ENCODE results near the gene ANKRD39. TPM values are rescaled to one million over a fixed set of nuclear protein-coding genes. Genes with fewer than 3 reads are reported as not detected.

Gene ANKRD39, protein sequence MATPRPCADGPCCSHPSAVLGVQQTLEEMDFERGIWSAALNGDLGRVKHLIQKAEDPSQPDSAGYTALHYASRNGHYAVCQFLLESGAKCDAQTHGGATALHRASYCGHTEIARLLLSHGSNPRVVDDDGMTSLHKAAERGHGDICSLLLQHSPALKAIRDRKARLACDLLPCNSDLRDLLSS
- polyA plus RNA-seq (2013) = 11.6 TPM

DNA sequence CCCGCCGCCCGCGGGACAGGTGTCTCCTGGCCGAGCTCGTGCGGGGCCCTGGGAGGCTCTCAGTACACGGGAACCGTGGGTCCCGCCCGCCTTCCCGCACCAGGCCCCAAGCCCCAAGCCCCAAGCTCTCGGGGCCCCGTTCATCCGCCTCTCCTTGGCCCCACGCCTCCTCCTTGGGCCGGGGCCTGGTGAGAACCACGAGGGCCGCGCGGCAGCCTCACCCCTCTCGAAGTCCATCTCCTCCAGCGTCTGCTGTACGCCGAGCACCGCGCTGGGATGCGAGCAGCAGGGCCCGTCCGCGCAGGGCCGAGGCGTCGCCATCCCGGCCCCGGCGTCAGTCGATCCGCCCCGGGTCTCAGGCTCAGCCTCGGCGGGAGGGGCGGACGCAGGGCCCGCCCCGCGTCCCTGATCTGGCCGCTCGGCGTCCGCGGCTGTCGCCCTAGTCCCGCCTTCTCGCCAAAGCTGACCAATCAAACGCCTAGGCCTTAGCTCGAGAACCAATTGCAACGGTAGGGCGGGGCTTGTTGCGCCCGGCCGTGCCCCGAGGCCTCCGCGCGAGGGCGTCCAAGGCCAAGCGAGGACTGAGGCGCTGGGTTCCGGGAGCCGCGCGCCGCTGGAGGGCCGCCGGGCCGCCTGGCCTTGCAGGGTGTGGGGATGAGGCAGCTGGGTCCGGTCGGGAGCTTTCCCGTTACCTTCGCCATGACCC is at the start of gene ANKRD39:
Gene ANKRD39 (minus strand): TSS at position 350 of the 706 bp plus-strand sequence. CDS start 29 bp downstream, at position 321.
- Histone ChIP-seq H3K4me3 (ENCODE audit: control insufficient read depth in 1 of 7, extremely low read depth in 1 of 7, insufficient read depth in 4 of 7, low read depth in 2 of 7, low read length in 6 of 7) (peak within 1 kb of the TSS; percentile 49 to 82 (median 69)), H3K9me3 (ENCODE audit: control extremely low read depth in 1 of 5, control insufficient read depth in 4 of 5, insufficient read depth in 2 of 5, low read depth in 1 of 5, low read length in 4 of 5) (no peaks in the 10 kb centered on the region), H3K4me1 (ENCODE audit: control extremely low read depth in 1 of 4, control insufficient read depth in 4 of 4, insufficient read depth in 4 of 4, low read length in 3 of 4) (peaks cover 2 to 46% (median 44%) of the 10 kb centered on the region in 4 experiments), H3K27ac (ENCODE audit: insufficient read depth in 1 of 2, low read depth in 1 of 2, low read length in 2 of 2, poor library complexity in 1 of 2, severe bottlenecking in 2 of 2) (peak within 1 kb of the TSS in 1 of 2 experiments; percentile 76), H3K36me3 (ENCODE audit: control insufficient read depth in 4 of 4, insufficient read depth in 4 of 4, low read length in 3 of 4) (peaks cover 3 to 34% (median 20%) of the 10 kb centered on the region in 4 experiments), H3K27me3 (replicated peaks in 2 of 5; ENCODE audit: control insufficient read depth in 4 of 5, insufficient read depth in 5 of 5, low read length in 4 of 5) (no peaks in the 10 kb centered on the region)
- POLR2A ChIA-PET = interaction anchor here (0.6 to 1.0 kb wide), 4 partner anchors 14 to 97 kb away, joined by 3 to 5 read pairs (median 4); partner anchors contain the start of gene ANKRD23
- WGBS (ENCODE audit: insufficient coverage) = 0% methylated on average over 61 of the region's 81 CpGs
- CTCF ChIA-PET = interaction anchor here (0.7 to 3.7 kb wide), 35 partner anchors 10 to 255 kb away, joined by 3 to 44 read pairs (median 6); partner anchors contain the start of genes ANKRD36 and CNNM3
- peak; percentile 97 to 99 (median 98) for DNase-seq

DNA sequence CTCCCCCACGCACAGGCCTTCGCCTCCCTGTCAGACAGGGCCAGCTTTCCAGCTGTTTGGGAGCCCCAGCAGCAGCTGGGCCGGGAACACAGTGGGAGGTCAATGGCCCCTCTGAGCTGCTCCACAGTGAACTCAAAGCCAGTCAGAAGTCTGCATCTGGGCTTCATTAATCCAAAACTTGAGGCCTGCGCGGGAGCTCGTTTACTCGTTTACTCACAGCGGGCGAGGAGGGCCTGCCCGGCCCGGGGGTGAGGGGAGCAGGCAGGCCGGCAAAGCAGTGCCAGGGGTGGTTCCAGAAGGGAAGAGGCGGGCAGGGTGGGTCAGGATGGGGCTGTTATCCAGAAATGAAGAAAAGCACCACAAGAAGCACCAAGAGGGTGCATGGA is 48.9 kb upstream of the ANKRD39 start:
- H3K36me3 ChIP-seq (ENCODE audit: control insufficient read depth in 4 of 4, insufficient read depth in 4 of 4, low read length in 3 of 4) = no peaks in the 10 kb centered on the region
- no peak overlapping the region for H3K4me3 ChIP-seq (ENCODE audit: control insufficient read depth in 1 of 7, extremely low read depth in 1 of 7, insufficient read depth in 4 of 7, low read depth in 2 of 7, low read length in 6 of 7)
- H3K27ac ChIP-seq (ENCODE audit: insufficient read depth in 1 of 2, low read depth in 1 of 2, low read length in 2 of 2, poor library complexity in 1 of 2, severe bottlenecking in 2 of 2) = no peak overlapping the region
- no peaks in the 10 kb centered on the region for H3K27me3 ChIP-seq (replicated peaks in 2 of 5; ENCODE audit: control insufficient read depth in 4 of 5, insufficient read depth in 5 of 5, low read length in 4 of 5)
- H3K9me3 ChIP-seq (ENCODE audit: control extremely low read depth in 1 of 5, control insufficient read depth in 4 of 5, insufficient read depth in 2 of 5, low read depth in 1 of 5, low read length in 4 of 5) = no peaks in the 10 kb centered on the region
- ChIA-PET POLR2A (no interaction called here), CTCF (interaction anchor here (1.0 kb wide), 1 partner anchor 44 kb away, joined by 3 read pairs; no protein-coding TSS in a partner anchor)
- no peak for DNase-seq
- 98% methylated on average over 9 of the region's 13 CpGs for WGBS (ENCODE audit: insufficient coverage)
- peaks cover 0 to 11% (median 8%) of the 10 kb centered on the region in 4 experiments for H3K4me1 ChIP-seq (ENCODE audit: control extremely low read depth in 1 of 4, control insufficient read depth in 4 of 4, insufficient read depth in 4 of 4, low read length in 3 of 4)

GRCh38 chr2:96903815-96904214 is 46.0 kb upstream of the ANKRD39 start:
- CTCF ChIA-PET = interaction anchor here (0.9 to 1.8 kb wide), 5 partner anchors 11 to 46 kb away, joined by 3 to 5 read pairs (median 4); partner anchors contain the start of gene ANKRD39
- Histone ChIP-seq H3K4me3 (ENCODE audit: control insufficient read depth in 1 of 7, extremely low read depth in 1 of 7, insufficient read depth in 4 of 7, low read depth in 2 of 7, low read length in 6 of 7) (no peak overlapping the region), H3K9me3 (ENCODE audit: control extremely low read depth in 1 of 5, control insufficient read depth in 4 of 5, insufficient read depth in 2 of 5, low read depth in 1 of 5, low read length in 4 of 5) (no peaks in the 10 kb centered on the region), H3K36me3 (ENCODE audit: control insufficient read depth in 4 of 4, insufficient read depth in 4 of 4, low read length in 3 of 4) (no peaks in the 10 kb centered on the region), H3K27ac (ENCODE audit: insufficient read depth in 1 of 2, low read depth in 1 of 2, low read length in 2 of 2, poor library complexity in 1 of 2, severe bottlenecking in 2 of 2) (no peak overlapping the region), H3K27me3 (replicated peaks in 2 of 5; ENCODE audit: control insufficient read depth in 4 of 5, insufficient read depth in 5 of 5, low read length in 4 of 5) (no peaks in the 10 kb centered on the region), H3K4me1 (ENCODE audit: control extremely low read depth in 1 of 4, control insufficient read depth in 4 of 4, insufficient read depth in 4 of 4, low read length in 3 of 4) (peaks cover 0 to 11% (median 8%) of the 10 kb centered on the region in 4 experiments)
- POLR2A ChIA-PET = interaction anchor here (0.6 kb wide), 1 partner anchor 648 kb away, joined by 4 read pairs; no protein-coding TSS in a partner anchor
- DNase-seq = peak in 2 of 3 donors; percentile 79 to 86
- WGBS (ENCODE audit: insufficient coverage) = 13% methylated on average over 6 of the region's 7 CpGs

DNA sequence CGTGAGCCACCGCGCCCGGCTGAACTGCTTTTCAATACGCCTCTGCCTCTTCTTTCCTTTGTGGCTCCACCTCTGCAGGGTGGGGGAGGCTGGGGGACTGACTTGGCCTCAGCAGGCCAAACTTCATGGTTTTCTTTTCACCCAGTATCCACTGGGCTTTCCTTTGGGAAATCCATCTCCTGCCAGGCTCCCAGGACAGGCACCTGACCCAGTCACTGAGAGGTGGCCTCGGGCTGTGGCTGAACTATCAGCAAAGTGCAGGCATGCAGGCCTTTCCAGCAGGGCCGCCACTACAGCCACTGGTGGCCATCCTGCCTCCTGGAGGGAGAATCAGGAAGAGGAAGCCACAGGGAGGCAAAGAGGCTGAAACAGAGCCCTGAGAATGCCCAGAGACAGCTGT is 45.5 kb upstream of the ANKRD39 start:
- 88% methylated on average over 7 of the region's 7 CpGs for WGBS (ENCODE audit: insufficient coverage)
- ChIA-PET POLR2A (interaction anchor here (0.6 kb wide), 1 partner anchor 647 kb away, joined by 4 read pairs; no protein-coding TSS in a partner anchor), CTCF (interaction anchor here (0.9 to 1.8 kb wide), 2 partner anchors 32 to 45 kb away, joined by 3 to 5 read pairs; partner anchors contain the start of gene ANKRD39)

GRCh38 chr2:96900237-96900636 is 42.4 kb upstream of the ANKRD39 start:
- POLR2A ChIA-PET = no interaction called here
- H3K27me3 ChIP-seq (replicated peaks in 2 of 5; ENCODE audit: control insufficient read depth in 4 of 5, insufficient read depth in 5 of 5, low read length in 4 of 5) = no peaks in the 10 kb centered on the region
- H3K36me3 ChIP-seq (ENCODE audit: control insufficient read depth in 4 of 4, insufficient read depth in 4 of 4, low read length in 3 of 4) = no peaks in the 10 kb centered on the region
- H3K4me3 ChIP-seq (ENCODE audit: control insufficient read depth in 1 of 7, extremely low read depth in 1 of 7, insufficient read depth in 4 of 7, low read depth in 2 of 7, low read length in 6 of 7) = no peak overlapping the region
- no peaks in the 10 kb centered on the region for H3K9me3 ChIP-seq (ENCODE audit: control extremely low read depth in 1 of 5, control insufficient read depth in 4 of 5, insufficient read depth in 2 of 5, low read depth in 1 of 5, low read length in 4 of 5)
- H3K27ac ChIP-seq (ENCODE audit: insufficient read depth in 1 of 2, low read depth in 1 of 2, low read length in 2 of 2, poor library complexity in 1 of 2, severe bottlenecking in 2 of 2) = no peak overlapping the region
- DNase-seq = no peak
- H3K4me1 ChIP-seq (ENCODE audit: control extremely low read depth in 1 of 4, control insufficient read depth in 4 of 4, insufficient read depth in 4 of 4, low read length in 3 of 4) = peaks cover 0 to 23% (median 14%) of the 10 kb centered on the region in 4 experiments
- CTCF ChIA-PET = no interaction called here
- WGBS (ENCODE audit: insufficient coverage) = 95% methylated on average over 10 of the region's 10 CpGs

More for the DNA sequence above, 45.5 kb upstream of the ANKRD39 start:
- Histone ChIP-seq H3K4me3 (ENCODE audit: control insufficient read depth in 1 of 7, extremely low read depth in 1 of 7, insufficient read depth in 4 of 7, low read depth in 2 of 7, low read length in 6 of 7) (no peak overlapping the region), H3K36me3 (ENCODE audit: control insufficient read depth in 4 of 4, insufficient read depth in 4 of 4, low read length in 3 of 4) (no peaks in the 10 kb centered on the region), H3K4me1 (ENCODE audit: control extremely low read depth in 1 of 4, control insufficient read depth in 4 of 4, insufficient read depth in 4 of 4, low read length in 3 of 4) (peaks cover 0 to 11% (median 8%) of the 10 kb centered on the region in 4 experiments), H3K27me3 (replicated peaks in 2 of 5; ENCODE audit: control insufficient read depth in 4 of 5, insufficient read depth in 5 of 5, low read length in 4 of 5) (no peaks in the 10 kb centered on the region), H3K9me3 (ENCODE audit: control extremely low read depth in 1 of 5, control insufficient read depth in 4 of 5, insufficient read depth in 2 of 5, low read depth in 1 of 5, low read length in 4 of 5) (no peaks in the 10 kb centered on the region), H3K27ac (ENCODE audit: insufficient read depth in 1 of 2, low read depth in 1 of 2, low read length in 2 of 2, poor library complexity in 1 of 2, severe bottlenecking in 2 of 2) (no peak overlapping the region)
- DNase-seq = no peak

DNA sequence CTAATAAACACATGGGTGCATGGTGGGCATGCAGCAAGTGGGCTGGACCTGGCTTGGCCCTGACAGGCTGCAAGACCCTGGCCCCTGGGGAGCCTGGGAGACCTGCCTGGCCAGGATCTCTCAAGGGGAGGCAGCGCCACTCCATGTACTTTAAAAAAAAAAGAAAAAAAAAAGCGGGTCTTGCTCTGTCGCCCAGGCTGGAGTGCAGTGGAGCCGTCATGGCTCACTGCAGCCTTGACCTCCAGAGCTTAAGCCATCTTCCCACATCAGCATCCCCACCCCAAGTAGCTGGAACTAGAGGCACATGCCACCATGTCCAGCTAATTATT is 41.6 kb upstream of the ANKRD39 start:
- H3K27me3 ChIP-seq (replicated peaks in 2 of 5; ENCODE audit: control insufficient read depth in 4 of 5, insufficient read depth in 5 of 5, low read length in 4 of 5) = no peaks in the 10 kb centered on the region
- H3K27ac ChIP-seq (ENCODE audit: insufficient read depth in 1 of 2, low read depth in 1 of 2, low read length in 2 of 2, poor library complexity in 1 of 2, severe bottlenecking in 2 of 2) = no peak overlapping the region
- ChIA-PET CTCF (interaction anchor here (0.6 to 1.3 kb wide), 3 partner anchors 9 to 40 kb away, joined by 3 to 5 read pairs (median 4); no protein-coding TSS in a partner anchor), POLR2A (interaction anchor here (0.9 kb wide), 1 partner anchor 17 kb away, joined by 3 read pairs; no protein-coding TSS in a partner anchor)
- 80% methylated on average over 1 of the region's 4 CpGs for WGBS (ENCODE audit: insufficient coverage)
- H3K4me1 ChIP-seq (ENCODE audit: control extremely low read depth in 1 of 4, control insufficient read depth in 4 of 4, insufficient read depth in 4 of 4, low read length in 3 of 4) = peaks cover 0 to 23% (median 14%) of the 10 kb centered on the region in 4 experiments
- no peaks in the 10 kb centered on the region for H3K36me3 ChIP-seq (ENCODE audit: control insufficient read depth in 4 of 4, insufficient read depth in 4 of 4, low read length in 3 of 4)
- H3K4me3 ChIP-seq (ENCODE audit: control insufficient read depth in 1 of 7, extremely low read depth in 1 of 7, insufficient read depth in 4 of 7, low read depth in 2 of 7, low read length in 6 of 7) = no peak overlapping the region
- no peaks in the 10 kb centered on the region for H3K9me3 ChIP-seq (ENCODE audit: control extremely low read depth in 1 of 5, control insufficient read depth in 4 of 5, insufficient read depth in 2 of 5, low read depth in 1 of 5, low read length in 4 of 5)
- no peak for DNase-seq

All from common myeloid progenitor, CD34-positive (primary cell).